Stimulated activated CD4-positive, alpha-beta T cell treated with anti-CD3 and anti-CD28 coated beads, Interleukin-4, amount 100 ng/mL, for 1 hour (primary cell): ENCODE data around the gene PCYOX1L.

Experiments
- DNase-seq: peaks from one replicate; pipeline ENCODE4 v3.0.0-alpha.2; 2020

The PCYOX1L gene

GRCh38 chr5:149410071-149410470 is 52.2 kb downstream of the PCYOX1L start:
- DNase-seq = no peak

- DNase-seq = no peak
Observed at GRCh38 chr5:149410721-149411432, 53.0 kb downstream of the PCYOX1L start.

- no peak for DNase-seq
Observed at GRCh38 chr5:149411738-149412519, 54.1 kb downstream of the PCYOX1L start.

- no peak for DNase-seq
Observed at GRCh38 chr5:149412783-149413476, 55.1 kb downstream of the PCYOX1L start.

GRCh38 chr5:149413477-149414210 is 55.8 kb downstream of the PCYOX1L start:
- no peak for DNase-seq

- no peak for DNase-seq
Observed at GRCh38 chr5:149414405-149415065, 56.7 kb downstream of the PCYOX1L start.

- no peak for DNase-seq
Observed at GRCh38 chr5:149415066-149415967, 57.5 kb downstream of the PCYOX1L start.

- no peak for DNase-seq
Observed at GRCh38 chr5:149416987-149417710, 59.3 kb downstream of the PCYOX1L start.

GRCh38 chr5:149417711-149418368 is 60.0 kb downstream of the PCYOX1L start:
- no peak for DNase-seq

- no peak for DNase-seq
Observed at GRCh38 chr5:149418910-149419531, 61.2 kb downstream of the PCYOX1L start.
